Osteocyte (in vitro differentiated cells): ENCODE results near the gene NR2C2AP. TPM values are rescaled to one million over a fixed set of nuclear protein-coding genes. Genes with fewer than 3 reads are reported as not detected.

Source experiments
- DNase-seq: peaks from one replicate; pipeline ENCODE4 v3.0.0; 2021; ENCODE audit warnings: mixed read lengths; ENCODE audit not compliant: unreplicated experiment; ENCODE audit errors: extremely low spot score
- H3K27ac Mint-ChIP-seq: one replicate; pipeline ENCODE4 v1.8.0; 2021; ENCODE audit warnings: mild to moderate bottlenecking, mixed read lengths; ENCODE audit not compliant: unreplicated experiment
- H3K27me3 Mint-ChIP-seq: one replicate; pipeline ENCODE4 v1.8.0; 2021; ENCODE audit warnings: mixed read lengths; ENCODE audit not compliant: unreplicated experiment
- H3K36me3 Mint-ChIP-seq: one replicate; pipeline ENCODE4 v1.8.0; 2021; ENCODE audit warnings: mixed read lengths; ENCODE audit not compliant: unreplicated experiment
- H3K4me1 Mint-ChIP-seq: one replicate; pipeline ENCODE4 v1.8.0; 2021; ENCODE audit warnings: mixed read lengths; ENCODE audit not compliant: unreplicated experiment
- H3K4me3 Mint-ChIP-seq: one replicate; pipeline ENCODE4 v1.8.0; 2021; ENCODE audit warnings: mild to moderate bottlenecking, moderate library complexity, mixed read lengths; ENCODE audit not compliant: unreplicated experiment
- H3K9me3 Mint-ChIP-seq: one replicate; pipeline ENCODE4 v1.8.0; 2021; ENCODE audit warnings: mixed read lengths; ENCODE audit not compliant: unreplicated experiment
- total RNA-seq: library from RNA; stranded (reverse); gene quantifications from 2 replicates; pipeline ENCODE4 v1.2.1, GENCODE V29; 2021
- TF ChIP-seq, protein P1 (sequence below): fragments of 200-600 bp; sonication (generic); IDR thresholded peaks from 2 replicates; pipeline ENCODE4 v1.5.0; 2021; ENCODE audit warnings: antibody characterized with exemption, mild to moderate bottlenecking, moderate library complexity

The NR2C2AP gene
- total RNA-seq, 1 donor from 2014 or later: 11.6 TPM

DNA sequence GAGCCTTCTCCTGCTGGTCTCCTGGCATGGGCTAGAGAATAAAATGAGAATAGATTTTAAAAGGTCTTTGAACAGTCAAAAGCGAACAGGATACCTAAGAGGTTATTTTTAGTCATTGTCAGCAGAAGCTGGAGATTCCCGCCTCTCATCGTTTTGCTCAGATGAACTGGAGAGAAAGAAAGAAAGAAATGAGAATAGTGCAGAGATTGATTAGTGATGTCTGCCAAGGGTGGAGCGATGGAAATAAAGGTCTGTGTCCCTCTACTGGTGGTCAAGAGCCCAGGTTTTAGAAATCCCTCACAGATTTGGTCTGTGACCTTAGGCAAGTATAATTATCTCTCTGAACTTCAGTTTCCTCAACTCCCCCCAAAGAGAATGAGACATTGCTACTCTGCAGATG lies 13.9 kb upstream of the NR2C2AP start:
- Mint-ChIP-seq H3K4me1 (no peaks in the 10 kb centered on the region), H3K9me3 (no peaks in the 10 kb centered on the region), H3K27ac (no peak overlapping the region), H3K4me3 (no peak overlapping the region), H3K27me3 (peaks cover 30% of the 10 kb centered on the region), H3K36me3 (no peaks in the 10 kb centered on the region)
- TF ChIP-seq, protein P1, sequence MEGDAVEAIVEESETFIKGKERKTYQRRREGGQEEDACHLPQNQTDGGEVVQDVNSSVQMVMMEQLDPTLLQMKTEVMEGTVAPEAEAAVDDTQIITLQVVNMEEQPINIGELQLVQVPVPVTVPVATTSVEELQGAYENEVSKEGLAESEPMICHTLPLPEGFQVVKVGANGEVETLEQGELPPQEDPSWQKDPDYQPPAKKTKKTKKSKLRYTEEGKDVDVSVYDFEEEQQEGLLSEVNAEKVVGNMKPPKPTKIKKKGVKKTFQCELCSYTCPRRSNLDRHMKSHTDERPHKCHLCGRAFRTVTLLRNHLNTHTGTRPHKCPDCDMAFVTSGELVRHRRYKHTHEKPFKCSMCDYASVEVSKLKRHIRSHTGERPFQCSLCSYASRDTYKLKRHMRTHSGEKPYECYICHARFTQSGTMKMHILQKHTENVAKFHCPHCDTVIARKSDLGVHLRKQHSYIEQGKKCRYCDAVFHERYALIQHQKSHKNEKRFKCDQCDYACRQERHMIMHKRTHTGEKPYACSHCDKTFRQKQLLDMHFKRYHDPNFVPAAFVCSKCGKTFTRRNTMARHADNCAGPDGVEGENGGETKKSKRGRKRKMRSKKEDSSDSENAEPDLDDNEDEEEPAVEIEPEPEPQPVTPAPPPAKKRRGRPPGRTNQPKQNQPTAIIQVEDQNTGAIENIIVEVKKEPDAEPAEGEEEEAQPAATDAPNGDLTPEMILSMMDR: no peak
- DNase-seq: no peak

DNA sequence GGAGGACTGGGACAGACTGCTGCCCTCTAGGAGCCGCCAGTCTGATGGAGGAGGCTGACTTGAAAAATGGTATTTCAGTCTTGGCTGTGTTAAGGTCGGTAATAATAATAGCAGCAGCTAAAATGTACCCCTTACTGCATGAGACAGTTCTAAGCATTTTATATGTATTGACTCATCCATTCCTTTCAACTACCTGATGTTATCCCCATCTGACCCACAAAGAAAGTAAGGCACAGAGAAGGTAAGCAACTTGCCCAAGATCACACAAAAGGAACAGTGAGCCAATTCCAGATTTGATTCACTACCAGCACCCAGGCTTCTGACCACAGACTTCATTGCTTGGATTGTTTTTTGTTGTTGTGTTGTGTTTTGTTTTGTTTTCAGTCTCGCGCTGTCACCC lies 12.6 kb upstream of the NR2C2AP start:
- no peaks in the 10 kb centered on the region for H3K9me3 Mint-ChIP-seq
- DNase-seq: no peak
- H3K4me3 Mint-ChIP-seq: no peak overlapping the region
- no peaks in the 10 kb centered on the region for H3K36me3 Mint-ChIP-seq
- H3K27me3 Mint-ChIP-seq: peaks cover 34% of the 10 kb centered on the region
- no peaks in the 10 kb centered on the region for H3K4me1 Mint-ChIP-seq
- H3K27ac Mint-ChIP-seq: no peak overlapping the region
- TF ChIP-seq, protein P1: no peak

DNA sequence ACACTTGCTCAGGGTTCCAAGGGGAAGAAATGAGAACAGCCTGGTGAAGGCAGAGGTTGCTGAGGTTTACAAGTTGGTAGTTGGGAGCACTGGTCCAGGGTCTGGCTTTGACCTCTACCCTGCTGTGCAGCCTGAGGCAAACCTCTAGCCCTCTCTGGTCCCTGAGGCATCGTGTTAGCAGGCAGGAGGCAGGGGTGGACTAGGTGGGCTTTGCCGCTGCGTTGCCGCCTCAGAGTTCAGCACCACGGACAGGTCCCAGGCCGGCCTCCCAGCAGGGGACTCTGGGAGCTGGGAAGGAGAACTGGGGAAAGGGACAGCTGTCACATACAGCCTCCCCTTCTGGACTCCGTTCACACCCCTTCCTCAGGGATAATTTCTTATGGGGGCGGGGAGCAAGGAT lies 11.7 kb upstream of the NR2C2AP start:
- peak; percentile 88 for DNase-seq
- Mint-ChIP-seq H3K27ac (no peak overlapping the region), H3K4me3 (no peak overlapping the region), H3K9me3 (no peaks in the 10 kb centered on the region), H3K4me1 (no peaks in the 10 kb centered on the region), H3K36me3 (no peaks in the 10 kb centered on the region), H3K27me3 (peaks cover 37% of the 10 kb centered on the region)
- TF ChIP-seq, protein P1: no peak

DNA sequence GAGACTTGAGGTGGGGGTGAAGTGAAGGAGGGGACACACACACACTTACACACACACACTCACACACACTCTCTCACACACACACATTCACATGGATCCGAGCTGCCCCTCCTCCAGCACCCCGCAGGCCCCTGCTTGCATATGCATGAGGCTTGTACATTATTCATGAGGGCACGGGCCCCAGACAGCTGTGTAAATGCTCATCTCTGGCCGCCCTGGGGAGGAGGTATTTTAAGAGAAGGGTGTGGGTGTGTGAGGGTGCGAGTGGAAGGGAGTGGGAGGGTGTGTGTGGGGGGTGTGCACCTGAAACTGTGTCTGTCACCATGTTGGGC lies 10.9 kb upstream of the NR2C2AP start:
- Mint-ChIP-seq H3K27ac (no peak overlapping the region), H3K36me3 (no peaks in the 10 kb centered on the region), H3K27me3 (peaks cover 37% of the 10 kb centered on the region), H3K4me1 (no peaks in the 10 kb centered on the region), H3K4me3 (no peak overlapping the region), H3K9me3 (no peaks in the 10 kb centered on the region)
- DNase-seq: no peak
- TF ChIP-seq, protein P1: no peak

DNA sequence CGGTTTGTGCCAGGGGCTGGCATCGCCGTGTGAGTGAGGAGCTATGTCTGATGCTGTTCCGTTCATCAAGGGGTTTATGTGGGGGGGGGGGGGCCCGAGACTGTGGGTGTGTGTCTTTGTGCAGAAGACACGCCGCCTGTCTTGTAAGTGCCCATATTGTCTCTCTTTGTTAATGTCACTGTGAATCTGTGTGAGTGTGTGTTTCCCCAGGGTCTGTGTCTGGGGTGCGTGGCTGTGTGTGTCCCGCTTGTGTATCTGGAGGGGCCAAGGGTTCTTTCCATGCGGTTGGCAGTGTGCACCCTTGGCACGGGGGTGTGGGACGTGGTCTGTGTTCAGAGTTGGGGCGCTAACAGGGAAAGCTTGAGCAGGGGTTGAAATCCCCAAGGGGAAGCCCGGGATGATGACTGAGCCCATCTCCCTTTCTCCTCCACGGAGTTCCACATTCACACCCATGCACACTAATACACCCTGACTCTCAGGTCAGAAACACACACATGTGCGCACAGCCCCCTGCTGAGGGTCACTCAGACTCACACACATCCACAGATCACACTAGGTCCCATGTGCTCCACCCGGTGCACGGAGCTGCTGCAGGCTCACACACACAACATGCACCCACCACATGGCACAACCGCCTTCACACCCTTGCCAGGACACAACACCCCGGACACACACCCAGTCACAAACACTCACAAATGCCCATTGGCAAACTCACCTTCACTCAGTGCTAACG lies 10.4 kb upstream of the NR2C2AP start:
- no peaks in the 10 kb centered on the region for H3K4me1 Mint-ChIP-seq
- peaks cover 37% of the 10 kb centered on the region for H3K27me3 Mint-ChIP-seq
- no peaks in the 10 kb centered on the region for H3K9me3 Mint-ChIP-seq
- no peaks in the 10 kb centered on the region for H3K36me3 Mint-ChIP-seq
- no peak overlapping the region for H3K4me3 Mint-ChIP-seq
- TF ChIP-seq, protein P1: no peak
- DNase-seq: peak; percentile 77
- no peak overlapping the region for H3K27ac Mint-ChIP-seq
